Right lung (tissue), 5 donors: ENCODE data around the gene SLC7A1. TPM values are rescaled to one million over a fixed set of nuclear protein-coding genes. Genes with fewer than 3 reads are reported as not detected.

Experiments used
- DNase-seq, 2 donors: peaks; one replicate each; pipeline ENCODE4 v3.0.0-alpha.2; 2013
- polyA plus RNA-seq, 5 donors: library from polyadenylated mRNA; unstranded; fragments of 120-200 nt; gene quantifications; one replicate each; pipeline versions ENCODE4 v1.2.1 to v1.2.3, GENCODE V29; 2013; ENCODE audit warnings: inconsistent platforms in 1 of 5, low replicate concordance in 1 of 5; ENCODE audit not compliant: insufficient read length in 5 of 5, insufficient read depth in 1 of 5

SLC7A1 gene
- polyA plus RNA-seq, 5 donors: 8.1 to 10.7 (median 9.8) TPM

- DNase-seq: no peak
Observed at GRCh38 chr13:29532821-29533220, 62.7 kb downstream of the SLC7A1 start.

- no peak for DNase-seq
Observed at GRCh38 chr13:29532116-29532515, 63.4 kb downstream of the SLC7A1 start.

GRCh38 chr13:29530901-29531300, 64.6 kb downstream of the SLC7A1 start:
- no peak for DNase-seq

- no peak for DNase-seq
Observed at GRCh38 chr13:29529754-29530153, 65.7 kb downstream of the SLC7A1 start.

- DNase-seq: no peak
Observed at GRCh38 chr13:29527916-29528315, 67.6 kb downstream of the SLC7A1 start.

GRCh38 chr13:29527511-29527910, 68.0 kb downstream of the SLC7A1 start:
- no peak for DNase-seq

- DNase-seq: no peak
Observed at GRCh38 chr13:29526741-29527140, 68.7 kb downstream of the SLC7A1 start.

- DNase-seq: no peak
Observed at GRCh38 chr13:29525757-29526156, 69.7 kb downstream of the SLC7A1 start.

- DNase-seq: no peak
Observed at GRCh38 chr13:29524641-29525040, 70.8 kb downstream of the SLC7A1 start.

- no peak for DNase-seq
Observed at GRCh38 chr13:29524176-29524575, 71.3 kb downstream of the SLC7A1 start.

GRCh38 chr13:29523199-29523961, 72.1 kb downstream of the SLC7A1 start:
- no peak for DNase-seq

GRCh38 chr13:29522044-29522685, 73.3 kb downstream of the SLC7A1 start:
- DNase-seq: no peak

GRCh38 chr13:29521336-29521735, 74.2 kb downstream of the SLC7A1 start:
- DNase-seq: no peak

GRCh38 chr13:29520671-29521070, 74.8 kb downstream of the SLC7A1 start:
- no peak for DNase-seq

GRCh38 chr13:29519921-29520320, 75.6 kb downstream of the SLC7A1 start:
- DNase-seq: no peak

GRCh38 chr13:29516880-29517279, 78.6 kb downstream of the SLC7A1 start:
- no peak for DNase-seq

GRCh38 chr13:29516012-29516411, 79.5 kb downstream of the SLC7A1 start:
- no peak for DNase-seq

GRCh38 chr13:29515372-29515771, 80.1 kb downstream of the SLC7A1 start:
- DNase-seq: no peak

GRCh38 chr13:29514720-29515310, 80.7 kb downstream of the SLC7A1 start:
- no peak for DNase-seq

GRCh38 chr13:29513981-29514719, 81.3 kb downstream of the SLC7A1 start:
- DNase-seq: no peak

- DNase-seq: no peak
Observed at GRCh38 chr13:29513002-29513980, 82.2 kb downstream of the SLC7A1 start.
